ENCODE data around the gene HSPA12B.

DNA sequence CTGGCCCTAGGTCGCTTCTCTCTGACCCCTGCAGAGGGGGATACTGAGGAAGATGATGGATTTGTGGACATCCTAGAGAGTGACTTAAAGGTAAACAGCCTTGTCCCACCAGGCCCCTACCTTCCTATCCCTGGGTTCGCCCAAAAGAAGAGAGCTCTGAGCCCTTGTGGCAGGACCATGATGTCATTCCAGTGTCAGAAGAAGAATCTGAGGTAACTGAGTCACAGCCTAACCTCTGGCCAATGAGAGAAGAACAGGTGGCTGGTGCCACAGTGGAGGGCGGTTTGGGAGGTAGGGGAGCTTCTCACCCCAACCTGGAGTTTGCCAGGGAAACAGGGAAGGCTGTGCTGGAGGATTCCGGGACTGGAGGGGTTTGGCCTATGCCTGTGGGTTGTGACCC, 68.8 kb downstream of the HSPA12B start:
- no peak for TF ChIP-seq POLR2AphosphoS5 (IDR thresholded peaks at IDR 0.05; ENCODE audit: control insufficient read depth, insufficient read depth, low read depth, low read length)
- no peak for TF ChIP-seq POLR2AphosphoS2 (IDR thresholded peaks at IDR 0.05; ENCODE audit: low read length)
- TF ChIP-seq C11orf30 (IDR thresholded peaks at IDR 0.05; ENCODE audit: low read depth), result no peak
- TF ChIP-seq YBX1 (IDR thresholded peaks at IDR 0.05), result no peak
- no peak for TF ChIP-seq ZBTB26 (CRISPR knock-in tag; IDR thresholded peaks at IDR 0.05)
- no peak for TF ChIP-seq ZNF24 (IDR thresholded peaks at IDR 0.05)
- no peak for TF ChIP-seq ZNF584 (CRISPR knock-in tag; IDR thresholded peaks at IDR 0.05; ENCODE audit: low read depth)
- no peak for TF ChIP-seq MYBL2 (IDR thresholded peaks at IDR 0.05; ENCODE audit: low read depth)
- no peak for TF ChIP-seq MYBL2 (CRISPR knock-in tag; IDR thresholded peaks at IDR 0.05; ENCODE audit: borderline replicate concordance)
- no peak for TF ChIP-seq FOXA3 (CRISPR knock-in tag; conservative IDR thresholded peaks at IDR 0.05 in 1 of 2, IDR thresholded peaks at IDR 0.05 in 1 of 2)
- TF ChIP-seq, protein P1, sequence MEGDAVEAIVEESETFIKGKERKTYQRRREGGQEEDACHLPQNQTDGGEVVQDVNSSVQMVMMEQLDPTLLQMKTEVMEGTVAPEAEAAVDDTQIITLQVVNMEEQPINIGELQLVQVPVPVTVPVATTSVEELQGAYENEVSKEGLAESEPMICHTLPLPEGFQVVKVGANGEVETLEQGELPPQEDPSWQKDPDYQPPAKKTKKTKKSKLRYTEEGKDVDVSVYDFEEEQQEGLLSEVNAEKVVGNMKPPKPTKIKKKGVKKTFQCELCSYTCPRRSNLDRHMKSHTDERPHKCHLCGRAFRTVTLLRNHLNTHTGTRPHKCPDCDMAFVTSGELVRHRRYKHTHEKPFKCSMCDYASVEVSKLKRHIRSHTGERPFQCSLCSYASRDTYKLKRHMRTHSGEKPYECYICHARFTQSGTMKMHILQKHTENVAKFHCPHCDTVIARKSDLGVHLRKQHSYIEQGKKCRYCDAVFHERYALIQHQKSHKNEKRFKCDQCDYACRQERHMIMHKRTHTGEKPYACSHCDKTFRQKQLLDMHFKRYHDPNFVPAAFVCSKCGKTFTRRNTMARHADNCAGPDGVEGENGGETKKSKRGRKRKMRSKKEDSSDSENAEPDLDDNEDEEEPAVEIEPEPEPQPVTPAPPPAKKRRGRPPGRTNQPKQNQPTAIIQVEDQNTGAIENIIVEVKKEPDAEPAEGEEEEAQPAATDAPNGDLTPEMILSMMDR (IDR thresholded peaks at IDR 0.05 in 2 of 3, conservative IDR thresholded peaks at IDR 0.05 in 1 of 3; ENCODE audit: insufficient read depth in 2 of 3, low read depth in 1 of 3, low read length in 3 of 3), result no peak
- no peak for TF ChIP-seq ARID3A (IDR thresholded peaks at IDR 0.05; ENCODE audit: borderline replicate concordance, low read depth, low read length)
- TF ChIP-seq, protein P2, sequence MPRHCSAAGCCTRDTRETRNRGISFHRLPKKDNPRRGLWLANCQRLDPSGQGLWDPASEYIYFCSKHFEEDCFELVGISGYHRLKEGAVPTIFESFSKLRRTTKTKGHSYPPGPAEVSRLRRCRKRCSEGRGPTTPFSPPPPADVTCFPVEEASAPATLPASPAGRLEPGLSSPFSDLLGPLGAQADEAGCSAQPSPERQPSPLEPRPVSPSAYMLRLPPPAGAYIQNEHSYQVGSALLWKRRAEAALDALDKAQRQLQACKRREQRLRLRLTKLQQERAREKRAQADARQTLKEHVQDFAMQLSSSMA (CRISPR knock-in tag; IDR thresholded peaks at IDR 0.05), result no peak
- TF ChIP-seq SP2 (IDR thresholded peaks at IDR 0.05; ENCODE audit: extremely low read depth, low read depth, low read length, poor library complexity, severe bottlenecking), result no peak

All from K562 (cell line).